ENCODE results near the gene ODR4. TPM values are rescaled to one million over a fixed set of nuclear protein-coding genes. Genes with fewer than 3 reads are reported as not detected.
A peak's percentile ranks its signal among the peaks of the same experiment; 100 is the strongest.

ODR4 gene
- total RNA-seq, 2 experiments from 2014 or later = 21.3 to 24.5 TPM

DNA sequence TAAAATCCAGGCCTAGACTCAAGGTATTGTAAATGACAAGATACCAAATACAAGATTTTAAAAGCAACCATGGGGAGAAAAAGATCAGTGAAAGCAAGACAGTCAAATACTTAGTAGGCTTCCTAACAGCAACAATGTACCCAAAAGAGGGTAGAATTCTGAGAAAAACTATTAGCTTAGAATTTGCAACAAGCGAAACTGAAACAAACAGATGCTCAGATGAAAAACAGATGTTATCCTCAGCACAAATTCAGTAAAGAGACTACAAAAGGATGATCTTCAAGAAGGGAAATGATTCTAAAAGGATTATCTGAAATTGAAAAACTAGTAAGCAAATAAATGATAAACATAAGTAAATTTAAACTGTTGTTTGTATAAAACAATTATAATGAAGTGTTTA, 45.3 kb downstream of the ODR4 start:
- H3K36me3 Mint-ChIP-seq (ENCODE audit: low read depth) = peaks cover 34% of the 10 kb centered on the region
- Histone ChIP-seq H3K27ac (ENCODE audit: low read depth in 1 of 2, low read length in 2 of 2) (no peak overlapping the region), H3K4me3 (ENCODE audit: low read length) (no peak overlapping the region), H3K4me1 (ENCODE audit: insufficient read depth, low read length) (no peaks in the 10 kb centered on the region), H3K9me3 (ENCODE audit: control insufficient read depth in 1 of 2, insufficient read depth in 1 of 2, low read length in 2 of 2) (no peaks in the 10 kb centered on the region), H3K36me3 (ENCODE audit: insufficient read depth, low read length) (peaks cover 14% of the 10 kb centered on the region), H3K27me3 (ENCODE audit: control insufficient read depth in 1 of 2, insufficient read depth in 2 of 2, low read length in 2 of 2) (no peaks in the 10 kb centered on the region)
- ATAC-seq (ENCODE audit: poor library complexity) (no peak), DNase-seq (peak in 1 of 14 experiments; percentile 19)
- intact Hi-C loops (cut with DNase I, micrococcal nuclease) = no loop called here
- ChIA-PET POLR2A (no interaction called here), CTCF (no interaction called here)
- peak overlapping the region; percentile 50 for H3K27ac Mint-ChIP-seq
- no peaks in the 10 kb centered on the region for H3K9me3 Mint-ChIP-seq
- no peaks in the 10 kb centered on the region for H3K27me3 Mint-ChIP-seq
- no peak overlapping the region for H3K4me3 Mint-ChIP-seq
- H3K4me1 Mint-ChIP-seq (ENCODE audit: low read depth) = peaks cover 6% of the 10 kb centered on the region
- TF ChIP-seq CTCF (IDR thresholded peaks at IDR 0.05) = no peak

GRCh38 chr1:186421446-186421845, 45.8 kb downstream of the ODR4 start:
- H3K9me3 Mint-ChIP-seq = no peaks in the 10 kb centered on the region
- Histone ChIP-seq H3K4me3 (ENCODE audit: low read length) (no peak overlapping the region), H3K9me3 (ENCODE audit: control insufficient read depth in 1 of 2, insufficient read depth in 1 of 2, low read length in 2 of 2) (no peaks in the 10 kb centered on the region), H3K36me3 (ENCODE audit: insufficient read depth, low read length) (peaks cover 14% of the 10 kb centered on the region), H3K27ac (ENCODE audit: low read depth in 1 of 2, low read length in 2 of 2) (no peak overlapping the region), H3K27me3 (ENCODE audit: control insufficient read depth in 1 of 2, insufficient read depth in 2 of 2, low read length in 2 of 2) (no peaks in the 10 kb centered on the region), H3K4me1 (ENCODE audit: insufficient read depth, low read length) (no peaks in the 10 kb centered on the region)
- intact Hi-C loops (cut with DNase I, micrococcal nuclease) = no loop called here
- ChIA-PET CTCF (no interaction called here), POLR2A (no interaction called here)
- H3K4me1 Mint-ChIP-seq (ENCODE audit: low read depth) = peaks cover 6% of the 10 kb centered on the region
- DNase-seq (no peak), ATAC-seq (ENCODE audit: poor library complexity) (no peak)
- no peak for TF ChIP-seq CTCF (IDR thresholded peaks at IDR 0.05)
- no peaks in the 10 kb centered on the region for H3K27me3 Mint-ChIP-seq
- H3K36me3 Mint-ChIP-seq (ENCODE audit: low read depth) = peaks cover 34% of the 10 kb centered on the region
- H3K27ac Mint-ChIP-seq = no peak overlapping the region
- no peak overlapping the region for H3K4me3 Mint-ChIP-seq

GRCh38 chr1:186424539-186424938, 48.9 kb downstream of the ODR4 start:
- H3K4me1 Mint-ChIP-seq (ENCODE audit: low read depth) = peaks cover 6% of the 10 kb centered on the region
- peaks cover 18% of the 10 kb centered on the region for H3K36me3 Mint-ChIP-seq (ENCODE audit: low read depth)
- H3K27me3 ChIP-seq (ENCODE audit: control insufficient read depth in 1 of 2, insufficient read depth in 2 of 2, low read length in 2 of 2) = no peaks in the 10 kb centered on the region
- H3K4me3 ChIP-seq (ENCODE audit: low read length) = no peak overlapping the region
- no peak overlapping the region for H3K4me3 Mint-ChIP-seq
- no peaks in the 10 kb centered on the region for H3K27me3 Mint-ChIP-seq
- peaks cover 2% of the 10 kb centered on the region for H3K36me3 ChIP-seq (ENCODE audit: insufficient read depth, low read length)
- intact Hi-C loops (cut with DNase I, micrococcal nuclease) = no loop called here
- no peak for TF ChIP-seq CTCF (IDR thresholded peaks at IDR 0.05)
- H3K4me1 ChIP-seq (ENCODE audit: insufficient read depth, low read length) = no peaks in the 10 kb centered on the region
- no peaks in the 10 kb centered on the region for H3K9me3 ChIP-seq (ENCODE audit: control insufficient read depth in 1 of 2, insufficient read depth in 1 of 2, low read length in 2 of 2)
- POLR2A ChIA-PET = interaction anchor here (1.3 kb wide), 1 partner anchor 49 kb away, joined by 3 read pairs; the partner anchor contains the start of gene TPR
- no peak overlapping the region for H3K27ac Mint-ChIP-seq
- H3K27ac ChIP-seq (ENCODE audit: low read depth in 1 of 2, low read length in 2 of 2) = no peak overlapping the region
- DNase-seq = no peak
- H3K9me3 Mint-ChIP-seq = no peaks in the 10 kb centered on the region
- no peak for ATAC-seq (ENCODE audit: poor library complexity)
- CTCF ChIA-PET = no interaction called here

Data from CD4-positive, alpha-beta T cell (primary cell).